ENCODE measurements around the gene FSTL5. TPM values are rescaled to one million over a fixed set of nuclear protein-coding genes. Genes with fewer than 3 reads are reported as not detected.

The FSTL5 gene
- polyA plus RNA-seq, 3 donors from 2014 or later = not detected

- H3K4me1 Mint-ChIP-seq = no peaks in the 10 kb centered on the region
- H3K4me3 Mint-ChIP-seq = no peak overlapping the region
- H3K9me3 Mint-ChIP-seq = peaks cover 6 to 24% (median 9%) of the 10 kb centered on the region in 6 donors
- H3K36me3 Mint-ChIP-seq = no peaks in the 10 kb centered on the region
- no peak for DNase-seq
- H3K27me3 Mint-ChIP-seq (ENCODE audit: low read depth in 3 of 3) = peaks cover 0 to 1% (median 0%) of the 10 kb centered on the region in 3 donors
- no peak overlapping the region for H3K27ac Mint-ChIP-seq
Observed at GRCh38 chr4:161519611-161520010, 644.2 kb downstream of the FSTL5 start.

- H3K36me3 Mint-ChIP-seq = no peaks in the 10 kb centered on the region
- H3K27ac Mint-ChIP-seq = no peak overlapping the region
- peaks cover 3 to 18% (median 10%) of the 10 kb centered on the region in 6 donors for H3K9me3 Mint-ChIP-seq
- no peaks in the 10 kb centered on the region for H3K4me1 Mint-ChIP-seq
- H3K4me3 Mint-ChIP-seq = no peak overlapping the region
- no peaks in the 10 kb centered on the region for H3K27me3 Mint-ChIP-seq (ENCODE audit: low read depth in 3 of 3)
- DNase-seq = no peak
Observed at GRCh38 chr4:161517941-161518340, 645.9 kb downstream of the FSTL5 start.

DNA sequence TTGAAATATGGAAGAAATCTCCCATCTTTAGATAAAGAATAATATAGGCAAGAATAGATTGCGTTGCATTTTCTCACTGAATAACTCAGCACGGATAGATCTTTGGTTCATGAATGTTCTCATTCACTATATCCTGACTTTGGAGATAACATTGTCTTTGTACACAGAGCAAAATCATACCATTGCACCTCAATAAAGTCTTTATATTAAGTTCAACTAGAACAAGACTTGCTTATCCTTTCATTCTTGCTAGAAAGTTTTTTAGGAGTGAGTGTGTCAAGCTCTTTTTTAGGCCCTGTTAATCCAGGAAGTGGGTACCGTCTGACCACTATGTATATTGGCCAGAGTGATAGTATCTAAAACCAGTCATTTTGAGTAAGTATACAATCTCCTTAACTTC is 658.7 kb downstream of the FSTL5 start:
- H3K27ac Mint-ChIP-seq = no peak overlapping the region
- no peak for DNase-seq
- H3K9me3 Mint-ChIP-seq = peaks cover 0 to 30% (median 9%) of the 10 kb centered on the region in 6 donors
- H3K36me3 Mint-ChIP-seq = no peaks in the 10 kb centered on the region
- no peak overlapping the region for H3K4me3 Mint-ChIP-seq
- H3K4me1 Mint-ChIP-seq = no peaks in the 10 kb centered on the region
- H3K27me3 Mint-ChIP-seq (ENCODE audit: low read depth in 3 of 3) = no peaks in the 10 kb centered on the region

DNA sequence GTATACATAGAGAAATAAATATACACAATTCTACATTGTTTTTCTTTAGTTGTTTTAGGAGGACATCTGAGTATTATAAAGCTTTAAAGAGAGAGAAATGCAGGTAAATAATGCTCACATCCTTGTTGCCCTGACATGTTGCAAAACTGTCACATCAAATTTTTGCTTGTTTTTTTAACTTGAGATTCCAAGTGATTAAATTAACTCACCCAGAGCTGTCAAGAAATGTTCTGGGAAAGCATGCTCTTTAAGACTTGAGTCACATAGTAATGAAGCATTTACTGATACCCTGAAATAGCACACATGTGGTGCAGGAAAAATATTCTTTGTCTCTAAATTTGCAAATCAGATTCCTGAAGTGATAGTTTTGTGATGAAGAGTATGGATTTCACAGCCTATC is 665.6 kb downstream of the FSTL5 start:
- H3K4me1 Mint-ChIP-seq = no peaks in the 10 kb centered on the region
- H3K27me3 Mint-ChIP-seq (ENCODE audit: low read depth in 3 of 3) = no peaks in the 10 kb centered on the region
- H3K27ac Mint-ChIP-seq = no peak overlapping the region
- no peak overlapping the region for H3K4me3 Mint-ChIP-seq
- no peak for DNase-seq
- no peaks in the 10 kb centered on the region for H3K36me3 Mint-ChIP-seq
- peaks cover 0 to 12% (median 6%) of the 10 kb centered on the region in 6 donors for H3K9me3 Mint-ChIP-seq

- DNase-seq = no peak
Observed at GRCh38 chr4:161486461-161486860, 677.3 kb downstream of the FSTL5 start.

GRCh38 chr4:161466316-161466715 is 697.5 kb downstream of the FSTL5 start:
- H3K36me3 Mint-ChIP-seq = no peaks in the 10 kb centered on the region
- H3K4me3 Mint-ChIP-seq = no peak overlapping the region
- no peak overlapping the region for H3K27ac Mint-ChIP-seq
- no peaks in the 10 kb centered on the region for H3K4me1 Mint-ChIP-seq
- no peak for DNase-seq
- H3K9me3 Mint-ChIP-seq = peaks cover 5 to 43% (median 24%) of the 10 kb centered on the region in 6 donors
- peaks cover 0 to 2% (median 2%) of the 10 kb centered on the region in 3 donors for H3K27me3 Mint-ChIP-seq (ENCODE audit: low read depth in 3 of 3)

More at GRCh38 chr4:161486461-161486860, 677.3 kb downstream of the FSTL5 start:
- Mint-ChIP-seq H3K4me1 (no peaks in the 10 kb centered on the region), H3K27me3 (ENCODE audit: low read depth in 3 of 3) (no peaks in the 10 kb centered on the region), H3K9me3 (peaks cover 0 to 37% (median 12%) of the 10 kb centered on the region in 6 donors), H3K4me3 (no peak overlapping the region), H3K27ac (no peak overlapping the region), H3K36me3 (no peaks in the 10 kb centered on the region)

DNA sequence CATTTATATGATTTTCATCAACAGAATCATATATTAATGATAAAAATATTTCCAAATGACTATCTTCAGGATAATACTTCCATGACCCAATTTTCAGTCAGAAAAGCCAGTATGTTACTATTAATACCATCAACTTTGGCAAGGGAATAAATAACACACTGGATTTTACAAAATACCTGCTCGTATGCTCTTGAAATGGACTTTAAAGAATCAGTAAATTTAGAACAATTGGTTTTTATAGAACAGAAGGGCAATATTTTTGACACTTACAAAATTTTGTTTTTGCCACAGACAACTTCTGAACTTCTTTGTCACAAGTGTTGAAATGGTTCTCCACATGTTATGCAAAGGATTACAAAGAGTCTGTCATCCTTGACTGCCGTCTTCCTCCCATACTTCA is 700.4 kb downstream of the FSTL5 start:
- no peak for DNase-seq
- no peak overlapping the region for H3K4me3 Mint-ChIP-seq
- H3K36me3 Mint-ChIP-seq = no peaks in the 10 kb centered on the region
- H3K27me3 Mint-ChIP-seq (ENCODE audit: low read depth in 3 of 3) = peaks cover 0 to 2% (median 0%) of the 10 kb centered on the region in 3 donors
- peaks cover 3 to 32% (median 16%) of the 10 kb centered on the region in 6 donors for H3K9me3 Mint-ChIP-seq
- H3K27ac Mint-ChIP-seq = no peak overlapping the region
- no peaks in the 10 kb centered on the region for H3K4me1 Mint-ChIP-seq

DNA sequence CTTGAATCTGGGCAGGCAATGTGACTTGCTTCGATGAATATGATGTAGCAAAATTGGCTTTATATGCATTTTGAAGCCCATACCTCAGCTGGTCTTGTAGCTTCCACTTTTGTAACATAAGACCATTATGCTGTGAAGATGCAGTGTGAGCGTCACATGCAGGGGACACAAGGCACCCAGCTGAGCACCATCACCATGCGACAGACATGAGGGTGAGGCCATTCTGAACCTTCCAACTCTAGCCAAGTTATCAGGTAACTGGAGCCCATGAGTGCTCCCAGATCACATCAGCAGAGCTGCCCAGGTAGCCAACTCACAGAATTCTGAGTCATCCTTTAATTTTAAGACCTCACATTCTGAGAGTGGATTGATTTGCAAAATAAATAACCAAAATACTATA is 705.9 kb downstream of the FSTL5 start:
- Mint-ChIP-seq H3K36me3 (no peaks in the 10 kb centered on the region), H3K27ac (no peak overlapping the region), H3K9me3 (peaks cover 0 to 19% (median 13%) of the 10 kb centered on the region in 6 donors), H3K27me3 (ENCODE audit: low read depth in 3 of 3) (no peaks in the 10 kb centered on the region), H3K4me3 (no peak overlapping the region), H3K4me1 (no peaks in the 10 kb centered on the region)
- DNase-seq = no peak

GRCh38 chr4:161457311-161457710 is 706.5 kb downstream of the FSTL5 start:
- Mint-ChIP-seq H3K4me1 (no peaks in the 10 kb centered on the region), H3K36me3 (no peaks in the 10 kb centered on the region), H3K4me3 (no peak overlapping the region), H3K27me3 (ENCODE audit: low read depth in 3 of 3) (no peaks in the 10 kb centered on the region), H3K9me3 (peaks cover 0 to 15% (median 8%) of the 10 kb centered on the region in 6 donors), H3K27ac (no peak overlapping the region)
- DNase-seq = no peak

DNA sequence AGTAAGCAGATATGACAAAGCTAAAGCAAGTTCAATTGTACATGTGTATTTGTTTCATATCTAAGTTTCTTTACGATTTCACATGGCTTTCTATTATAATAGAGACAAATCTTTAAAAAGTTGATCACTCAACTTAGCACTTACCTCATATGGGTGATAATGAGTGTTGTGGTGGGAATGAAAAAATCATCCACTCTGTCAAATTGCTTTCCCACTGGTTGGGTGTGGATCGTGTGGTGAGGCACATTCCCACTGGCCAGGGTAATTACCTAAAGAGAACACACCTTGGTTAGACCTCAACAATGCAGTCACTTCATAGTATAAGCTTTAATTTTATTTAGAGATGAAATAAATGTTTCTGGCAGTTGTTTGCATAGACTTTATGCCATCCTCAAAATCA is 708.9 kb downstream of the FSTL5 start:
- no peaks in the 10 kb centered on the region for H3K4me1 Mint-ChIP-seq

DNA sequence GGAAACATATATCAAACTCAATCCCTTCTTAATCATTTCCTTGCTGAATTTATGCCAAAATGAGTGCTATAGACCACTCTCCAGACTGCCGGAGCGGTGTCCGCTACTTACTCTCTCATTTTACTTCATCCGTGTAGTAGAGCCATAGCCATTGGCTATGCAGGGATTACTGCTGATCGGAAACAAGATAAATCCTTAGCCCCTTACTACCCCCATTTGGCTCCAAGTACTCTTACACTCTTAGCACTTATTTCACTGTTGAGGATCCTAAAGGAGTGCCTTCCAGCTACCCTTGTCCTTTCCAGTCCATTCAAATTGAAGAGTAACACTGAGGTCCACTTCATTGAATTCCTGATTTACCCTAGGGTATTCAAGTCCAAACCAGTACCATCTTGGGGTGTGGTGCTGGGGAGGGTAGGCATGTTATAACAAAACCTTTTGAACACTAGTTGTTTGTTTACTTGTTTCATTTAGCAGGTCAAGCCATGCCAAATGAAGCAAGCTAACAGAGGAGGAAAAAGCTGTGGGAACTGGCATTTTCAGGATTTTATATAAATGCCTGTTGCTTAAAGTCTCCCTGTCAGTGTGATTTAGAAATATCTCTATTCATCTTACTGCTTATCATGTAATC is 715.1 kb downstream of the FSTL5 start:
- DNase-seq = no peak
- H3K4me3 Mint-ChIP-seq = no peak overlapping the region
- no peaks in the 10 kb centered on the region for H3K36me3 Mint-ChIP-seq
- no peak overlapping the region for H3K27ac Mint-ChIP-seq
- H3K4me1 Mint-ChIP-seq = no peaks in the 10 kb centered on the region
- H3K9me3 Mint-ChIP-seq = peaks cover 4 to 25% (median 8%) of the 10 kb centered on the region in 6 donors
- no peaks in the 10 kb centered on the region for H3K27me3 Mint-ChIP-seq (ENCODE audit: low read depth in 3 of 3)

More for the DNA sequence above, 708.9 kb downstream of the FSTL5 start:
- Mint-ChIP-seq H3K36me3 (no peaks in the 10 kb centered on the region), H3K27ac (no peak overlapping the region), H3K9me3 (peaks cover 0 to 16% (median 3%) of the 10 kb centered on the region in 6 donors), H3K27me3 (ENCODE audit: low read depth in 3 of 3) (no peaks in the 10 kb centered on the region), H3K4me3 (no peak overlapping the region)
- DNase-seq = no peak

- no peaks in the 10 kb centered on the region for H3K36me3 Mint-ChIP-seq
- peaks cover 0 to 4% (median 0%) of the 10 kb centered on the region in 3 donors for H3K27me3 Mint-ChIP-seq (ENCODE audit: low read depth in 3 of 3)
- DNase-seq = no peak
- H3K4me3 Mint-ChIP-seq = no peak overlapping the region
- H3K4me1 Mint-ChIP-seq = no peaks in the 10 kb centered on the region
- peaks cover 7 to 43% (median 23%) of the 10 kb centered on the region in 6 donors for H3K9me3 Mint-ChIP-seq
- no peak overlapping the region for H3K27ac Mint-ChIP-seq
Observed at GRCh38 chr4:161444626-161445025, 719.2 kb downstream of the FSTL5 start.

GRCh38 chr4:161442921-161443320 is 720.9 kb downstream of the FSTL5 start:
- Mint-ChIP-seq H3K4me3 (no peak overlapping the region), H3K4me1 (no peaks in the 10 kb centered on the region), H3K36me3 (peaks cover 0 to under 1% (median 0%) of the 10 kb centered on the region in 3 donors), H3K27me3 (ENCODE audit: low read depth in 3 of 3) (peaks cover 0 to 4% (median 0%) of the 10 kb centered on the region in 3 donors), H3K9me3 (peaks cover 7 to 43% (median 22%) of the 10 kb centered on the region in 6 donors), H3K27ac (no peak overlapping the region)
- DNase-seq = no peak

DNA sequence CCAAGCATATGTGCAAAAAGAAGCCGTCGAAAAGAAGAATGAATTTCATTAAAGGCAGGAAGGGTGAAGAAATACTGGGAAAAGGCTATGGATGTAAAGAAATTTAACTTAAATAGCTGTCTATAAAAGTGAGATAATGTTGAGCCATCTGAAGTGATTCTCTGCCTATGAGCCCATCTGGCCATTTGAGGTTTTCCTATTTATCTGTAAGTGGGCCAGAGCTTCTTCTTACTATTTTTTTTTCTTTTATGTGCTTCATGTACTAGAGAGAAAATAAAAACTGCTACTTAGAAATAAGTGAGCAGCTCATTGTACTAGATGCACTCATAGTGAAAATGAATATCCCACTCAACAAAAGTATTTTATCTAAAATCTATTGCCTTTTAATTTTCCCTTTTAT is 725.7 kb downstream of the FSTL5 start:
- Mint-ChIP-seq H3K4me3 (no peak overlapping the region), H3K27me3 (ENCODE audit: low read depth in 3 of 3) (peaks cover 0 to 4% (median 0%) of the 10 kb centered on the region in 3 donors), H3K9me3 (peaks cover 7 to 55% (median 30%) of the 10 kb centered on the region in 6 donors), H3K4me1 (no peaks in the 10 kb centered on the region), H3K36me3 (peaks cover 0 to 6% (median 4%) of the 10 kb centered on the region in 3 donors), H3K27ac (no peak overlapping the region)
- DNase-seq = no peak

All from immature natural killer cell (primary cell).